Measurements from ENCODE around the gene DPH5. TPM values are rescaled to one million over a fixed set of nuclear protein-coding genes. Genes with fewer than 3 reads are reported as not detected.
"Not testable (repeated sequence)": the region's sequence is repeated elsewhere in the genome, so short reads cannot be mapped to it uniquely, and the experiment has no call there.

DPH5 gene
- total RNA-seq, 2 donors from 2014 or later = 17.2 to 39.0 TPM

GRCh38 chr1:100952104-100952745, 73.4 kb downstream of the DPH5 start:
- H3K27me3 ChIP-seq (replicated peaks; ENCODE audit: insufficient read depth) = no peaks in the 10 kb centered on the region
- no peaks in the 10 kb centered on the region for H3K9me3 ChIP-seq
- H3K36me3 ChIP-seq = no peaks in the 10 kb centered on the region
- no peak overlapping the region for H3K4me3 ChIP-seq
- intact Hi-C loops (cut with DNase I) = no loop called here
- H3K27ac ChIP-seq = no peak overlapping the region
- WGBS = 98% methylated on average over 4 of the region's 4 CpGs
- no peak for TF ChIP-seq POLR2AphosphoS5 (IDR thresholded peaks at IDR 0.05)
- no peak for TF ChIP-seq CTCF (IDR thresholded peaks at IDR 0.05)
- no peak for TF ChIP-seq POLR2A (IDR thresholded peaks at IDR 0.05)
- no peak for DNase-seq (ENCODE audit: low spot score)
- H3K4me1 ChIP-seq (replicated peaks) = no peaks in the 10 kb centered on the region

DNA sequence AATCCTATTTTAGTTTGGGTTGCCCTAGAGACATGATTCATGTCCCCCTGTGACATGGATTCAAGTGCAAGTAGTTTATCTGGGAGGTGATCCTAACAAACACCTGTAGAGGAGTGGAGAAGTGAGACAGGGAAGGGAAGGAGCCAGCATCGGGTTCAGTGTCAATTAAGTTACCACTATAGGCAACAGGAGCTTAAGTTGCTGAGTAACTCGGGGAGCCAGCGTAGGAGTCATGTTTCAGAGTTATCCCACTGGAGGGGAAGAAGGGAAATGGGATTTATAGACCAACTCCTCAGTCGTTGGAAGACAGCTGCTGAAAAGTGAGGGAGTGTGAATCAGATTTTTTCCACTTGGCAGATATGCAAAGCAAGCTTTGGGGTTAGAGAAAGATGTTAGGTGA, 74.8 kb downstream of the DPH5 start:
- TF ChIP-seq CTCF (IDR thresholded peaks at IDR 0.05) (no peak), POLR2AphosphoS5 (IDR thresholded peaks at IDR 0.05) (no peak), POLR2A (IDR thresholded peaks at IDR 0.05) (no peak)
- DNase-seq (ENCODE audit: low spot score) = no peak
- Histone ChIP-seq H3K27me3 (replicated peaks; ENCODE audit: insufficient read depth) (no peaks in the 10 kb centered on the region), H3K27ac (no peak overlapping the region), H3K36me3 (no peaks in the 10 kb centered on the region), H3K9me3 (no peaks in the 10 kb centered on the region), H3K4me3 (no peak overlapping the region), H3K4me1 (replicated peaks) (no peaks in the 10 kb centered on the region)
- WGBS = 37% methylated on average over 4 of the region's 4 CpGs
- intact Hi-C loops (cut with DNase I) = no loop called here

GRCh38 chr1:100950337-100950736, 75.2 kb downstream of the DPH5 start:
- no peak overlapping the region for H3K27ac ChIP-seq
- no peak overlapping the region for H3K4me3 ChIP-seq
- no peaks in the 10 kb centered on the region for H3K9me3 ChIP-seq
- no peaks in the 10 kb centered on the region for H3K27me3 ChIP-seq (replicated peaks; ENCODE audit: insufficient read depth)
- DNase-seq (ENCODE audit: low spot score) = no peak
- intact Hi-C loops (cut with DNase I) = no loop called here
- TF ChIP-seq POLR2AphosphoS5 (IDR thresholded peaks at IDR 0.05) (no peak), POLR2A (IDR thresholded peaks at IDR 0.05) (no peak), CTCF (IDR thresholded peaks at IDR 0.05) (no peak)
- H3K4me1 ChIP-seq (replicated peaks) = no peaks in the 10 kb centered on the region
- H3K36me3 ChIP-seq = no peaks in the 10 kb centered on the region

GRCh38 chr1:100949515-100950158, 75.9 kb downstream of the DPH5 start:
- intact Hi-C loops (cut with DNase I); H3K36me3 ChIP-seq; H3K4me3 ChIP-seq; H3K4me1 ChIP-seq (replicated peaks); H3K27ac ChIP-seq; H3K27me3 ChIP-seq (replicated peaks; ENCODE audit: insufficient read depth); H3K9me3 ChIP-seq: not testable (repeated sequence)
- peak; percentile 55 for DNase-seq (ENCODE audit: low spot score)
- WGBS = 77% methylated on average over 9 of the region's 9 CpGs

DNA sequence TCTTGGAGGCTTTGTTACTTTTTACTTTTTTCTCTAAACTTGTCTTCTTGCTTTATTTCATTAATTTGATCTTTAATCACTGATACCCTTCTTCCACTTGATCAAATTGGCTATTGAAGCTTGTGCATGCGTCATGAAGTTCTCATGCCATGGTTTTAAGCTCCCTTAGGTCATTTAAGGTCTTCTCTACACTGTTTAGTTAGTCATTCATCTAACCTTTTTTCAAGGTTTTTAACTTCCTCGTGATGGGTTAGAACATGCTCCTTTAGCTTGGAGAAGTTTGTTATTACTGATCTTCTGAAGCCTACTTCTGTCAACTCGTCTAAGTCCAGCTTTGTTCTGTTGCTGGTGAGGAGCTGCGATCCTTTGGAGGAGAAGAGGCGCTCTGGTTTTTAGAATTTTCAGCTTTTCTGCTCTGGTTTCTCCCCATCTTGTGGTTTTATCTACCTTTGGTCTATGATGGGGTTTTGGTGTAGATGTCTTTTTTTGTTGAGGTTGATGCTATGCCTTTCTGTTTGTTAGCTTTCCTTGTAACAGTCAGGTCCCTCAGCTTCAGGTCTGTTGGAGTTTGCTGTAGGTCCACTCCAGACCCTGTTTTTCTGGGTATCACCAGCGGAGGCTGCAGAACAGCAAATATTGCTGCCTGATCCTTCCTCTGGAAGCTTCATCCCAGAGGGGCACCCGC, 76.7 kb downstream of the DPH5 start:
- 94% methylated on average over 7 of the region's 7 CpGs for WGBS
- DNase-seq (ENCODE audit: low spot score) = not testable (repeated sequence)

DNA sequence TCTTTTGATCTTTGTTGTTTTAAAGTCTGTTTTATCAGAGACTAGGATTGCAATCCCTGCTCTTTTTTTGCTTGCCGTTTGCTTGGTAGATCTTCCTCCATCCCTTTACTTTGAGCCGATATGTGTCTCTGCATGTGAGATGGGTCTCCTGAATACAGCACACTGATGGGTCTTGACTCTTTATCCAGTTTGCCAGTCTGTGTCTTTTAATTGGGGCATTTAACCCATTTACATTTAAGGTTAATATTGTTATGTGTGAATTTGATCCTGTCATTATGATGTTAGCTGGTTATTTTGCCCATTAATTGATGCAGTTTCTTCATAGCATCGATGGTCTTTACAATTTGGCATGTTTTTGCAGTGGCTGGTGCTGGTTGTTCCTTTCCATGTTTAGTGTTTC, 77.8 kb downstream of the DPH5 start:
- H3K36me3 ChIP-seq; H3K9me3 ChIP-seq; H3K4me1 ChIP-seq (replicated peaks); intact Hi-C loops (cut with DNase I); H3K4me3 ChIP-seq; H3K27me3 ChIP-seq (replicated peaks; ENCODE audit: insufficient read depth); H3K27ac ChIP-seq; DNase-seq (ENCODE audit: low spot score): not testable (repeated sequence)
- 98% methylated on average over 3 of the region's 3 CpGs for WGBS

More for the DNA sequence above, 76.7 kb downstream of the DPH5 start:
- intact Hi-C loops (cut with DNase I); H3K4me3 ChIP-seq; H3K9me3 ChIP-seq; H3K27ac ChIP-seq; H3K36me3 ChIP-seq; H3K27me3 ChIP-seq (replicated peaks; ENCODE audit: insufficient read depth); H3K4me1 ChIP-seq (replicated peaks): not testable (repeated sequence)

- H3K4me1 ChIP-seq (replicated peaks); DNase-seq (ENCODE audit: low spot score); H3K27me3 ChIP-seq (replicated peaks; ENCODE audit: insufficient read depth); H3K36me3 ChIP-seq; H3K27ac ChIP-seq; H3K4me3 ChIP-seq; intact Hi-C loops (cut with DNase I); H3K9me3 ChIP-seq: not testable (repeated sequence)
- WGBS = 97% methylated on average over 3 of the region's 3 CpGs
Observed at GRCh38 chr1:100946064-100946463, 79.5 kb downstream of the DPH5 start.
